SK-N-SH treated with all-trans-retinoic acid at 6 μM for 48 hours (cell line): ENCODE results near the gene SORCS1.
A peak's percentile ranks its signal among the peaks of the same experiment; 100 is the strongest.

ENCODE experiments used
- ATAC-seq: fragments of 200-7000 bp; cut with Tn5 transposase; 3 replicates; pipeline ENCODE4 v1.9.1; 2020; ENCODE audit warnings: mild to moderate bottlenecking, moderate library complexity
- ARNTL ChIP-seq: fragments of 450-650 bp; formaldehyde crosslinking; IDR thresholded peaks from 2 replicates; pipeline ENCODE4 v1.5.0; 2020; ENCODE audit warnings: low read depth, mild to moderate bottlenecking, moderate library complexity, borderline replicate concordance
- BACH2 ChIP-seq: fragments of 250-450 bp; sonication (Bioruptor Pico); IDR thresholded peaks from 2 replicates; pipeline ENCODE4 v1.9.0; 2021; ENCODE audit warnings: mild to moderate bottlenecking, borderline replicate concordance
- CSDC2 ChIP-seq: fragments of 250-450 bp; sonication (Bioruptor Pico); IDR thresholded peaks from 2 replicates; pipeline ENCODE4 v1.5.0; 2020; ENCODE audit warnings: mild to moderate bottlenecking, moderate library complexity
- GLIS3 ChIP-seq: fragments of 250-450 bp; sonication (Bioruptor Pico); IDR thresholded peaks from 2 replicates; pipeline ENCODE4 v1.5.0; 2020; ENCODE audit warnings: mild to moderate bottlenecking, moderate library complexity
- ISL1 ChIP-seq: fragments of 250-450 bp; sonication (Bioruptor Pico); IDR thresholded peaks from 2 replicates; pipeline ENCODE4 v2.1.2; 2022; ENCODE audit warnings: mild to moderate bottlenecking, moderate library complexity
- OSR1 ChIP-seq: fragments of 250-450 bp; sonication (Bioruptor Pico); IDR thresholded peaks from 2 replicates; pipeline ENCODE4 v1.8.0; 2022; ENCODE audit warnings: moderate library complexity, mild to moderate bottlenecking, inconsistent platforms
- PPARA ChIP-seq: fragments of 250-450 bp; sonication (Bioruptor Pico); IDR thresholded peaks from 2 replicates; pipeline ENCODE4 v1.5.0; 2020; ENCODE audit warnings: mild to moderate bottlenecking, borderline replicate concordance
- RARB ChIP-seq: fragments of 250-450 bp; sonication (Bioruptor Pico); IDR thresholded peaks from 2 replicates; pipeline ENCODE4 v1.8.0; 2021; ENCODE audit warnings: mild to moderate bottlenecking, moderate library complexity
- SNAI2 ChIP-seq: fragments of 250-450 bp; sonication (Bioruptor Pico); IDR thresholded peaks from 2 replicates; pipeline ENCODE4 v1.5.0; 2020; ENCODE audit warnings: mild to moderate bottlenecking, moderate library complexity
- TOX ChIP-seq: fragments of 250-450 bp; sonication (Bioruptor Pico); IDR thresholded peaks from 2 replicates; pipeline ENCODE4 v1.8.0; 2021; ENCODE audit warnings: mild to moderate bottlenecking, moderate library complexity, borderline replicate concordance
- ZC3H10 ChIP-seq: fragments of 250-450 bp; sonication (Bioruptor Pico); IDR thresholded peaks from 2 replicates; pipeline ENCODE4 v1.5.1; 2021; ENCODE audit warnings: mild to moderate bottlenecking, moderate library complexity
- ZFP3 ChIP-seq: fragments of 250-450 bp; sonication (Bioruptor Pico); IDR thresholded peaks from 2 replicates; pipeline ENCODE4 v1.5.0; 2020; ENCODE audit warnings: mild to moderate bottlenecking, moderate library complexity
- ZFP30 ChIP-seq: fragments of 450-650 bp; formaldehyde crosslinking; IDR thresholded peaks from 2 replicates; pipeline ENCODE4 v1.5.0; 2022; ENCODE audit warnings: mild to moderate bottlenecking, moderate library complexity
- ZNF565 ChIP-seq: fragments of 450-650 bp; formaldehyde crosslinking; conservative IDR thresholded peaks from 2 replicates; pipeline ENCODE4 v1.5.0; 2020; ENCODE audit warnings: low read depth, mild to moderate bottlenecking, moderate library complexity
- ZNF70 ChIP-seq: fragments of 450-650 bp; formaldehyde crosslinking; IDR thresholded peaks from 2 replicates; pipeline ENCODE4 v1.5.0; 2020; ENCODE audit warnings: mild to moderate bottlenecking, moderate library complexity
- ZNF8 ChIP-seq: fragments of 450-650 bp; formaldehyde crosslinking; IDR thresholded peaks from 2 replicates; pipeline ENCODE4 v1.5.0; 2020; ENCODE audit warnings: mild to moderate bottlenecking, moderate library complexity
- TF ChIP-seq, protein P1 (sequence below): fragments of 250-450 bp; sonication (Bioruptor Pico); IDR thresholded peaks from 2 replicates; pipeline ENCODE4 v1.5.1; 2021; ENCODE audit warnings: mild to moderate bottlenecking, moderate library complexity
- TF ChIP-seq, protein P2 (sequence below): fragments of 250-450 bp; sonication (Bioruptor Pico); IDR thresholded peaks from 2 replicates; pipeline ENCODE4 v1.5.0; 2020; ENCODE audit warnings: mild to moderate bottlenecking, moderate library complexity
- TF ChIP-seq, protein P3 (sequence below): fragments of 250-450 bp; sonication (Bioruptor Pico); IDR thresholded peaks from 2 replicates; pipeline ENCODE4 v1.8.0; 2020; ENCODE audit warnings: mild to moderate bottlenecking, moderate library complexity, borderline replicate concordance

SORCS1 gene

GRCh38 chr10:106956216-106956915, 208.1 kb downstream of the SORCS1 start:
- no peak for ATAC-seq
- TF ChIP-seq TOX (CRISPR knock-in tag) (no peak), ISL1 (peak; percentile 49), ARNTL (CRISPR knock-in tag) (no peak)
- TF ChIP-seq, protein P1, sequence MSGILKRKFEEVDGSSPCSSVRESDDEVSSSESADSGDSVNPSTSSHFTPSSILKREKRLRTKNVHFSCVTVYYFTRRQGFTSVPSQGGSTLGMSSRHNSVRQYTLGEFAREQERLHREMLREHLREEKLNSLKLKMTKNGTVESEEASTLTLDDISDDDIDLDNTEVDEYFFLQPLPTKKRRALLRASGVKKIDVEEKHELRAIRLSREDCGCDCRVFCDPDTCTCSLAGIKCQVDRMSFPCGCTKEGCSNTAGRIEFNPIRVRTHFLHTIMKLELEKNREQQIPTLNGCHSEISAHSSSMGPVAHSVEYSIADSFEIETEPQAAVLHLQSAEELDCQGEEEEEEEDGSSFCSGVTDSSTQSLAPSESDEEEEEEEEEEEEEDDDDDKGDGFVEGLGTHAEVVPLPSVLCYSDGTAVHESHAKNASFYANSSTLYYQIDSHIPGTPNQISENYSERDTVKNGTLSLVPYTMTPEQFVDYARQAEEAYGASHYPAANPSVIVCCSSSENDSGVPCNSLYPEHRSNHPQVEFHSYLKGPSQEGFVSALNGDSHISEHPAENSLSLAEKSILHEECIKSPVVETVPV (CRISPR knock-in tag) = no peak

DNA sequence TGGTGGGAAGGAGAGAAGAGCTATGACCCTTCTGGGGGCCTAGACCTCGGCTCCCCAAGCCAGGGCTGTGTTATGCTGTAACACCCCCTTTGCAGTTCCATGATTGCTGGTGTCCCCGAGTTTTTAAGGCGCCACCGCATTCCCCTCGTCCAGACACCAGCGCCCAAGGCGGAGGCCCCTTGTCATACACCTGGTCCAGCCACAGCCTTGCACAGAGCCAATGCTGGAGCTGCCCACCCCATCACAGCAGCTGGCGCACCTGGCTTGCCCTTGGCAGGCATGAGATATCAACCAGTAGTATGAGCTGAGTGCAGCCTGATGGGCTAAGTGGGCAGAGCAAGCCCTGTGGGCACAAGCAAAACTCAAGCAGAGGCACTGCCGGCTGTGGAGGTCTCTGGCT, 209.4 kb downstream of the SORCS1 start:
- TF ChIP-seq ZFP30 (CRISPR knock-in tag) = no peak
- no peak for TF ChIP-seq ZC3H10 (CRISPR knock-in tag)
- TF ChIP-seq, protein P2, sequence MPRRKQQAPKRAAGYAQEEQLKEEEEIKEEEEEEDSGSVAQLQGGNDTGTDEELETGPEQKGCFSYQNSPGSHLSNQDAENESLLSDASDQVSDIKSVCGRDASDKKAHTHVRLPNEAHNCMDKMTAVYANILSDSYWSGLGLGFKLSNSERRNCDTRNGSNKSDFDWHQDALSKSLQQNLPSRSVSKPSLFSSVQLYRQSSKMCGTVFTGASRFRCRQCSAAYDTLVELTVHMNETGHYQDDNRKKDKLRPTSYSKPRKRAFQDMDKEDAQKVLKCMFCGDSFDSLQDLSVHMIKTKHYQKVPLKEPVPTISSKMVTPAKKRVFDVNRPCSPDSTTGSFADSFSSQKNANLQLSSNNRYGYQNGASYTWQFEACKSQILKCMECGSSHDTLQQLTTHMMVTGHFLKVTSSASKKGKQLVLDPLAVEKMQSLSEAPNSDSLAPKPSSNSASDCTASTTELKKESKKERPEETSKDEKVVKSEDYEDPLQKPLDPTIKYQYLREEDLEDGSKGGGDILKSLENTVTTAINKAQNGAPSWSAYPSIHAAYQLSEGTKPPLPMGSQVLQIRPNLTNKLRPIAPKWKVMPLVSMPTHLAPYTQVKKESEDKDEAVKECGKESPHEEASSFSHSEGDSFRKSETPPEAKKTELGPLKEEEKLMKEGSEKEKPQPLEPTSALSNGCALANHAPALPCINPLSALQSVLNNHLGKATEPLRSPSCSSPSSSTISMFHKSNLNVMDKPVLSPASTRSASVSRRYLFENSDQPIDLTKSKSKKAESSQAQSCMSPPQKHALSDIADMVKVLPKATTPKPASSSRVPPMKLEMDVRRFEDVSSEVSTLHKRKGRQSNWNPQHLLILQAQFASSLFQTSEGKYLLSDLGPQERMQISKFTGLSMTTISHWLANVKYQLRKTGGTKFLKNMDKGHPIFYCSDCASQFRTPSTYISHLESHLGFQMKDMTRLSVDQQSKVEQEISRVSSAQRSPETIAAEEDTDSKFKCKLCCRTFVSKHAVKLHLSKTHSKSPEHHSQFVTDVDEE (CRISPR knock-in tag) = no peak
- TF ChIP-seq ZNF565 (CRISPR knock-in tag) = no peak
- TF ChIP-seq ARNTL (CRISPR knock-in tag) = no peak
- no peak for TF ChIP-seq BACH2 (CRISPR knock-in tag)
- no peak for TF ChIP-seq ZNF8
- no peak for TF ChIP-seq SNAI2 (CRISPR knock-in tag)
- TF ChIP-seq RARB (CRISPR knock-in tag) = no peak
- no peak for TF ChIP-seq OSR1 (CRISPR knock-in tag)
- no peak for TF ChIP-seq TOX (CRISPR knock-in tag)
- TF ChIP-seq CSDC2 (CRISPR knock-in tag) = no peak
- TF ChIP-seq ISL1 = no peak
- no peak for TF ChIP-seq ZNF70 (CRISPR knock-in tag)
- no peak for ATAC-seq

GRCh38 chr10:106952033-106952432, 212.5 kb downstream of the SORCS1 start:
- TF ChIP-seq PPARA (CRISPR knock-in tag) = no peak
- no peak for TF ChIP-seq ZNF8
- TF ChIP-seq, protein P1 (CRISPR knock-in tag) = no peak
- no peak for TF ChIP-seq ZNF70 (CRISPR knock-in tag)
- no peak for TF ChIP-seq OSR1 (CRISPR knock-in tag)
- TF ChIP-seq ZNF565 (CRISPR knock-in tag) = no peak
- no peak for TF ChIP-seq ZC3H10 (CRISPR knock-in tag)
- TF ChIP-seq SNAI2 (CRISPR knock-in tag) = no peak
- no peak for TF ChIP-seq ZFP3 (CRISPR knock-in tag)
- TF ChIP-seq BACH2 (CRISPR knock-in tag) = no peak
- TF ChIP-seq, protein P2 (CRISPR knock-in tag) = no peak
- no peak for TF ChIP-seq TOX (CRISPR knock-in tag)
- TF ChIP-seq GLIS3 = no peak
- TF ChIP-seq ISL1 = no peak
- no peak for TF ChIP-seq ARNTL (CRISPR knock-in tag)
- TF ChIP-seq CSDC2 (CRISPR knock-in tag) = no peak
- TF ChIP-seq, protein P3, sequence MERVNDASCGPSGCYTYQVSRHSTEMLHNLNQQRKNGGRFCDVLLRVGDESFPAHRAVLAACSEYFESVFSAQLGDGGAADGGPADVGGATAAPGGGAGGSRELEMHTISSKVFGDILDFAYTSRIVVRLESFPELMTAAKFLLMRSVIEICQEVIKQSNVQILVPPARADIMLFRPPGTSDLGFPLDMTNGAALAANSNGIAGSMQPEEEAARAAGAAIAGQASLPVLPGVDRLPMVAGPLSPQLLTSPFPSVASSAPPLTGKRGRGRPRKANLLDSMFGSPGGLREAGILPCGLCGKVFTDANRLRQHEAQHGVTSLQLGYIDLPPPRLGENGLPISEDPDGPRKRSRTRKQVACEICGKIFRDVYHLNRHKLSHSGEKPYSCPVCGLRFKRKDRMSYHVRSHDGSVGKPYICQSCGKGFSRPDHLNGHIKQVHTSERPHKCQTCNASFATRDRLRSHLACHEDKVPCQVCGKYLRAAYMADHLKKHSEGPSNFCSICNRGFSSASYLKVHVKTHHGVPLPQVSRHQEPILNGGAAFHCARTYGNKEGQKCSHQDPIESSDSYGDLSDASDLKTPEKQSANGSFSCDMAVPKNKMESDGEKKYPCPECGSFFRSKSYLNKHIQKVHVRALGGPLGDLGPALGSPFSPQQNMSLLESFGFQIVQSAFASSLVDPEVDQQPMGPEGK (CRISPR knock-in tag) = no peak
- TF ChIP-seq RARB (CRISPR knock-in tag) = no peak
- ATAC-seq = no peak
